NB4 (cell line): Measurements from ENCODE around the gene PTS.

Experiments
- DNase-seq: peaks from one replicate; pipeline ENCODE4 v3.0.0; 2010; ENCODE audit warnings: low read depth
- H3K4me3 ChIP-seq: one replicate; pipeline ENCODE4 v1.5.1; 2011; ENCODE audit warnings: mild to moderate bottlenecking, low read depth, low read length, moderate library complexity
- CTCF ChIP-seq: IDR thresholded peaks from one replicate; pipeline ENCODE4 v1.5.1; 2012; ENCODE audit warnings: low read depth, low read length
- MAX ChIP-seq: IDR thresholded peaks from 2 replicates; pipeline ENCODE4 v1.6.1; 2011; ENCODE audit warnings: low read depth, low read length
- MYC ChIP-seq: IDR thresholded peaks from 2 replicates; pipeline ENCODE4 v1.6.1; 2011; ENCODE audit warnings: low read depth, low read length
- POLR2A ChIP-seq: IDR thresholded peaks from 2 replicates; pipeline ENCODE4 v1.6.1; 2011; ENCODE audit warnings: mild to moderate bottlenecking; ENCODE audit not compliant: insufficient read length; ENCODE audit errors: extremely low read depth

PTS gene

DNA sequence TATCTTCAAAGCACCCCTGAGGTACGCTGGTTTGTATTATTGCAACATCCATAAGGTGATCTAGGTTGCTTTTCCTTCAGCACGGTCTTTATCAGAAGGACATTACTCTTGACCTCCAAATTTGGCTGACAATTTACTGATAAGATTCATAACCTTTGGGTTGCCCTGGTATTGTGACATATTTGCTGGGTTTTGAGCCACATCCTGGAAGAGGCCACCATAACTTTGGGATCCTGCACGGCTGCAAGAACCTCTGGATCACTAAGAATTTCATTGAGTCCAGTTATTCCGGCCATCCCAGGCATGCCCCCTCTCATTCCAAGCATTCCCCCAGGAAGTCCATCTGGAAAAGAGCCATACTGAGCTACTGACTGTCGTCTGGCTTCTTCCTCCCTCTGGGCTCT, 41.0 kb downstream of the PTS start:
- TF ChIP-seq MAX (no peak), POLR2A (no peak), CTCF (no peak), MYC (no peak)
- H3K4me3 ChIP-seq: no peak overlapping the region
- DNase-seq: no peak

DNA sequence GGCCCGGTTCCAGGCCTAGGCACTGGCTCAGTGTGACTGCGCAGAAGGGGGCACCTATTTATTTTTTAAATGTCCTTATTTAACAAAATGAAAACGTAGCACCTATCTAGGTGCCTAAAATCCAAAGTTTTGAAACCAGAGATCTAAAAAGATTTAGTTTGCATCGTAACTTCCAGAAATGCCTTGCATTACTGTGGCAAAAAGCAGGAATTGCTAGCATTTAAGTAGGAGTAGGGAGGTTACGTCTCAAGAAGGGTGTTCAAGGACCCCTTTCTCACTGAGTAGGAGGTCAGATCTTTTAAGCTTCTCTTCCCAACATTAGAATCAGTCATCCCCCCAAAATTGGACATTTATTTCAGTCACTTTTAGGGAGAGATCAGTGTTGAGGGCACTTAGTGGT, 42.2 kb downstream of the PTS start:
- no peak for DNase-seq
- no peak overlapping the region for H3K4me3 ChIP-seq
- TF ChIP-seq MYC (no peak), POLR2A (no peak), CTCF (no peak), MAX (no peak)

DNA sequence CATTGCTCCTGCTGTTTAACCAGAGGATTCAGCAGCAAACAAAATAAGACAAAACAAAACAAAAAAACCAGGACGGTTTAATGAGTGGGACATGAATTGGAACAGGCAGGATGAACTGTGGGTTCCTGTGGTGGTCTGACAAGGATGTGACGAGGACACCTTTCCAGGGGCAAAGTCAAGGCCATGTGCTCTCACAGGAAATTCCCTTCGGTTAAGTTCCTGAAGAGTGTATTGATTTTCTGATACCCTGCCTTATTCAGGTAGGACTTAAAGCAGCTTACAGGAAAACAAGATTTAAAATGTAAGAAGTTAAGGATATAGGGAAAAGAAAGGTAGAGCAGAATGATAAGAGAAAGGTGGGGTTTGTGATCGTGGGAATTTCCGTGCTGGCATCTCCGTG, 42.9 kb downstream of the PTS start:
- no peak for TF ChIP-seq CTCF
- TF ChIP-seq MAX: no peak
- TF ChIP-seq POLR2A: no peak
- no peak for TF ChIP-seq MYC
- no peak overlapping the region for H3K4me3 ChIP-seq
- no peak for DNase-seq

- no peak for DNase-seq
- H3K4me3 ChIP-seq: no peak overlapping the region
- TF ChIP-seq MAX (no peak), MYC (no peak), POLR2A (no peak), CTCF (no peak)
These were observed 44.4 kb downstream of the PTS start for GRCh38 chr11:112270551-112271180.

- no peak for TF ChIP-seq MAX
- TF ChIP-seq CTCF: no peak
- TF ChIP-seq MYC: no peak
- TF ChIP-seq POLR2A: no peak
- no peak overlapping the region for H3K4me3 ChIP-seq
These were observed 45.0 kb downstream of the PTS start for GRCh38 chr11:112271242-112271641.

GRCh38 chr11:112273066-112273465, 46.8 kb downstream of the PTS start:
- TF ChIP-seq POLR2A (no peak), MAX (no peak), CTCF (no peak), MYC (no peak)
- DNase-seq: no peak
- H3K4me3 ChIP-seq: no peak overlapping the region

More at GRCh38 chr11:112271242-112271641, 45.0 kb downstream of the PTS start:
- no peak for DNase-seq
